ENCODE data around the gene LOXL1.
A peak's percentile ranks its signal among the peaks of the same experiment; 100 is the strongest.

Gene LOXL1

GRCh38 chr15:73940061-73940981 lies 14.1 kb downstream of the LOXL1 start:
- DNase-seq (ENCODE audit: low read depth), result no peak
- TF ChIP-seq CTCF (IDR thresholded peaks at IDR 0.05; ENCODE audit: insufficient read depth, low read depth, low read length, missing control alignments), result no peak
- no peak overlapping the region for H3K4me3 ChIP-seq (ENCODE audit: low read length)

- DNase-seq (ENCODE audit: low read depth), result peak; percentile 39
- H3K4me3 ChIP-seq (ENCODE audit: low read length), result no peak overlapping the region
- TF ChIP-seq CTCF (IDR thresholded peaks at IDR 0.05; ENCODE audit: insufficient read depth, low read depth, low read length, missing control alignments), result no peak
Measured at GRCh38 chr15:73941044-73941443, 14.8 kb downstream of the LOXL1 start.

- no peak for DNase-seq (ENCODE audit: low read depth)
- no peak overlapping the region for H3K4me3 ChIP-seq (ENCODE audit: low read length)
- no peak for TF ChIP-seq CTCF (IDR thresholded peaks at IDR 0.05; ENCODE audit: insufficient read depth, low read depth, low read length, missing control alignments)
Measured at GRCh38 chr15:73941449-73941848, 15.2 kb downstream of the LOXL1 start.

GRCh38 chr15:73941871-73942635 lies 15.8 kb downstream of the LOXL1 start:
- TF ChIP-seq CTCF (IDR thresholded peaks at IDR 0.05; ENCODE audit: insufficient read depth, low read depth, low read length, missing control alignments), result no peak
- H3K4me3 ChIP-seq (ENCODE audit: low read length), result no peak overlapping the region
- DNase-seq (ENCODE audit: low read depth), result no peak

- H3K4me3 ChIP-seq (ENCODE audit: low read length), result no peak overlapping the region
- TF ChIP-seq CTCF (IDR thresholded peaks at IDR 0.05; ENCODE audit: insufficient read depth, low read depth, low read length, missing control alignments), result no peak
- DNase-seq (ENCODE audit: low read depth), result no peak
Measured at GRCh38 chr15:73942751-73943270, 16.5 kb downstream of the LOXL1 start.

- peak; percentile 44 for DNase-seq (ENCODE audit: low read depth)
- no peak overlapping the region for H3K4me3 ChIP-seq (ENCODE audit: low read length)
- no peak for TF ChIP-seq CTCF (IDR thresholded peaks at IDR 0.05; ENCODE audit: insufficient read depth, low read depth, low read length, missing control alignments)
Measured at GRCh38 chr15:73944161-73945129, 18.2 kb downstream of the LOXL1 start.

All from epithelial cell of esophagus (primary cell).